GM23248 (cell line): ENCODE measurements around the gene UGT2A3.

Experiments
- EZH2 ChIP-seq: fragments of 200-600 bp; sonication (generic); IDR thresholded peaks from 2 replicates; pipeline ENCODE4 v1.6.1; 2018; ENCODE audit warnings: antibody characterized with exemption, mild to moderate bottlenecking; ENCODE audit not compliant: insufficient read depth, poor library complexity, severe bottlenecking
- EZH2phosphoT487 ChIP-seq: fragments of 200-600 bp; sonication (generic); IDR thresholded peaks from 2 replicates; pipeline ENCODE4 v1.6.1; 2018; ENCODE audit warnings: antibody characterized with exemption, moderate library complexity, mild to moderate bottlenecking, low read depth; ENCODE audit not compliant: insufficient read depth

DNA sequence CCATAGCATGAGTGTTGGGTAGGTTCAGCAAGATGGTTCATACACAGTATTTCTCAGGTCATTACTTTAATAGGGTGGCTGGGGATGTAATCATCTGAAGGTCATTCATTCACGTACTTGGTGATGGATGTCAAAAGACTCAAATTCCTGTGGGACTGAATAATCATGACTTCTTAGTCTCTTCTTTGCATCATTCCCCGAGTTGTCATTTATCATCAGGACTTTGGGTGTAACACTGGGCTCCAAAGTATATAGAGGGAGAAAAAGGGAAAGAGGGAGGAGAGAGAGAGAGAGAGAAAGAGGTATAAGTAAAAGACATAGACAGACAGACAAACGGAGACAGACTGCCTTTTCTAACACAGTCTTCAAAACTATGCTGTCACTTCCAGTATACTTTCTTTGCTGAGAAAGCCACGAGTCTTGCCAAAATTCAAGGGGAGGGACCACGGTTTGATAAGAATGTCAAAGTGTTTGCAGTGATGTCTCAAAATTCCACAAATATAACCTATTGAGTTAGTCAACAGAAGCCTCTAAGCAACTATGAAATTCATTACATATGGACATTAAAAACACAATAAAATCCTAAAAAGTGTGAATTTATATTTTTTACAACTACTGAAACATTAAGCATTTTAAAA lies 55.9 kb downstream of the UGT2A3 start:
- TF ChIP-seq EZH2 (no peak), EZH2phosphoT487 (no peak)
